A673 (cell line): ENCODE measurements around the gene CDKN2B-AS1.

Source experiments
- CTCF ChIP-seq: fragments of 300-800, 200-600 bp; sonication (generic); conservative IDR thresholded peaks from 2 replicates; pipeline ENCODE4 v1.5.1; 2017; ENCODE audit warnings: low read depth, mild to moderate bottlenecking, antibody characterized with exemption, low read length, moderate library complexity, mixed read lengths
- EZH2 ChIP-seq: fragments of 200-600 bp; sonication (generic); IDR thresholded peaks from 2 replicates; pipeline ENCODE4 v1.6.1; 2017; ENCODE audit warnings: borderline replicate concordance, low read depth, mild to moderate bottlenecking, mixed read lengths, antibody characterized with exemption, low read length; ENCODE audit not compliant: poor library complexity, severe bottlenecking

- TF ChIP-seq CTCF (no peak), EZH2 (no peak)
These were observed 61.8 kb downstream of the CDKN2B-AS1 start for GRCh38 chr9:22056402-22056801.
